NT2/D1 (cell line): Measurements from ENCODE around the gene ARHGAP24.

ENCODE experiments used
- YY1 ChIP-seq: IDR thresholded peaks from 2 replicates; pipeline ENCODE4 v1.6.1; 2011; ENCODE audit not compliant: insufficient read length, insufficient read depth
- ZNF274 ChIP-seq: IDR thresholded peaks from 2 replicates; pipeline ENCODE4 v1.6.1; 2011; ENCODE audit warnings: mild to moderate bottlenecking, low read depth, low read length

GRCh38 chr4:85970535-85970934 lies 495.6 kb downstream of the ARHGAP24 start:
- TF ChIP-seq YY1 (no peak), ZNF274 (no peak)
